Measurements from ENCODE around the gene DSG2.

The DSG2 gene

DNA sequence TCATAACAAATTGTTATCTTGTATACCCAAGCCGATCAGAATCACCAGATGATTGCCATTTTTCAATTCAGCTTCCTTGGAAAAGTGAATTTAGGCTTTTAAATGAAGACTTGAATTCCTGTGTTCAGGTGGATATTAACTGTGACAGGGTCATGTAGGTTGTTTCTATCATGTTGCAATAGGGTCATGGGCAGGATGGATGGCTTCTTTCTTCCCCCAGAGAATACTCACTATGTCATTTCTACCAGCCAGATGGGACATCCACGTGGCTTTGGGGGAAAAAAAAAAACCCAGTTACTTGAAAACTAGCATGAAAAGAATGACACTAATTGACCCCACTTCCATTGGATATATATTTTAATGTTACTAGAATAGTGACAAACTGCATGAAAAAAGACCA lies 14.6 kb upstream of the DSG2 start:
- TF ChIP-seq, protein P1, sequence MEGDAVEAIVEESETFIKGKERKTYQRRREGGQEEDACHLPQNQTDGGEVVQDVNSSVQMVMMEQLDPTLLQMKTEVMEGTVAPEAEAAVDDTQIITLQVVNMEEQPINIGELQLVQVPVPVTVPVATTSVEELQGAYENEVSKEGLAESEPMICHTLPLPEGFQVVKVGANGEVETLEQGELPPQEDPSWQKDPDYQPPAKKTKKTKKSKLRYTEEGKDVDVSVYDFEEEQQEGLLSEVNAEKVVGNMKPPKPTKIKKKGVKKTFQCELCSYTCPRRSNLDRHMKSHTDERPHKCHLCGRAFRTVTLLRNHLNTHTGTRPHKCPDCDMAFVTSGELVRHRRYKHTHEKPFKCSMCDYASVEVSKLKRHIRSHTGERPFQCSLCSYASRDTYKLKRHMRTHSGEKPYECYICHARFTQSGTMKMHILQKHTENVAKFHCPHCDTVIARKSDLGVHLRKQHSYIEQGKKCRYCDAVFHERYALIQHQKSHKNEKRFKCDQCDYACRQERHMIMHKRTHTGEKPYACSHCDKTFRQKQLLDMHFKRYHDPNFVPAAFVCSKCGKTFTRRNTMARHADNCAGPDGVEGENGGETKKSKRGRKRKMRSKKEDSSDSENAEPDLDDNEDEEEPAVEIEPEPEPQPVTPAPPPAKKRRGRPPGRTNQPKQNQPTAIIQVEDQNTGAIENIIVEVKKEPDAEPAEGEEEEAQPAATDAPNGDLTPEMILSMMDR (IDR thresholded peaks at IDR 0.05; ENCODE audit: low read depth, low read length): no peak
- no peak overlapping the region for H3K4me3 ChIP-seq (ENCODE audit: low read depth, low read length)

DNA sequence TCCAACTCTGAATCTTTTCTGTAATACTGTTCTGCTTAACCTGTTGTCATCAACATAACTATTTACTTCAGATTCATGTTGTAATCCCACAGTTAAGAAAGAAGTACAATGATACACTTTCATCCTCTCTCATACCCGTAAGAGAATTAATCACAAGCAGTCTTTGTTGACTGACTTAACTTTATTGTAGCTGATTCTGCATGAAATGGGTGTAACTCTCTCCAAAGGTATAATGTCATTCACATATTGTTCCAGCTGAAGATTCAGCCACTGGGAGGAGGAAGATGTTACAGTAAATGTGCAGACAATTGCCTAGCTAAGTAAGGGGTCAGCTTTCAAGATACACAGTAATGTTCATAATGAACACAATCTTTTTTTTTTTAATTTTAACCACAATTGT lies 13.5 kb upstream of the DSG2 start:
- TF ChIP-seq, protein P1 (IDR thresholded peaks at IDR 0.05; ENCODE audit: low read depth, low read length): no peak
- no peak overlapping the region for H3K4me3 ChIP-seq (ENCODE audit: low read depth, low read length)

DNA sequence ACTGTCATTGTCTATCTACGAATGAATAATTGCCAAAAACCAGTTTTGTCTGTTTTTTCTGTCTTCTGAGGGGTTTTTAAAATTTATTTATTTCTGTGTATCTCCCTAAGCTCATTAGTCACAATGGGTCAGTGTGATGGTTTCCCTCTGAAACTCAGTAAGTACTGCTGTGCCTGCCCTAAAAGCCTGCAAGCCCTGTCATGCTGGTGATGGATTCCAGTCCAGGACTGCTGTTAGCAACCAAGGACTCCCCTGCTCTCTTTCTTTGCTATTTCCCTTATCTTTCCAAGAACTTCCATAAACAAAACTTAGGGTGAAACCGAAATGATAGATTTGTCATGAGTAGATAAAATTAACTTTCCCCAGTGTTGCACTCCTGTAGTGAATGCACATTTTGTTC lies 11.8 kb upstream of the DSG2 start:
- TF ChIP-seq, protein P1 (IDR thresholded peaks at IDR 0.05; ENCODE audit: low read depth, low read length): no peak

DNA sequence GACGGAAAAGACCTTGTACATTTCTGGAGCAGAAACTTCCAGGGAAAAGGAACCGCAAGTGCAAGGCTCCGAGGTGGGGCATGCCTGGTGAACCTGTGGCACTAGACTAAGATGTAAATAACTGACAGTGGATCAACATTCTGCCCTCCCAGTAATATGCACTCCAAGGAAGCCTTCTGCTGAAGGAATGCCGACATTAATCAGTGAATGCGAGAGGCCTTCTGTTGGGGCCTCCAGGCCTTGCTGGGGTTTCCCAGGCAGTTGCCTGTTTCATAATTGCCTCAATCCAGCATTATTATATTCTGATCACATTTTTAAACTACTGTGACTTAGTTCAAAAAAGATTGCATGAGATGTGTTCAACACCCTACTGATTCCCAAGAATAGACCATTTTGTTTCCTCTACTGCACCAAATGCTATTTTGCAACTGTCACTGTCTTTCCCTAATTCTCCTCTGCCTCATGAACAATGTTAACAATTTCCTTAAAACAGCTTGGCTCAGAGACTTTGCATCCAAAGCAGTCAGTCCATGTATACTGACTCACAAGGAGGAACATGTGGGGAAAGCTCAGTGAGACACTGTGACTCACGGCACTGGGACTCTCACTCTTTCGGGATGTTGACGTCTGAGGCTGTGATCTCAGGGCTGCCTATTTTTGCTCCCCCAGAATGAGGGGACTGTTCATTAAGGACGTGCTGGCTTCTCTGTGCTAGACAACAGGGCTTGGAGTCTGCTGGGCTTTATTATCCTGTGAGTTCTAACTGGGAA lies 10.5 kb upstream of the DSG2 start:
- H3K4me3 ChIP-seq (ENCODE audit: low read depth, low read length): no peak overlapping the region
- TF ChIP-seq, protein P1 (IDR thresholded peaks at IDR 0.05; ENCODE audit: low read depth, low read length): no peak

More for the DNA sequence above, 11.8 kb upstream of the DSG2 start:
- H3K4me3 ChIP-seq (ENCODE audit: low read depth, low read length): no peak overlapping the region

DNA sequence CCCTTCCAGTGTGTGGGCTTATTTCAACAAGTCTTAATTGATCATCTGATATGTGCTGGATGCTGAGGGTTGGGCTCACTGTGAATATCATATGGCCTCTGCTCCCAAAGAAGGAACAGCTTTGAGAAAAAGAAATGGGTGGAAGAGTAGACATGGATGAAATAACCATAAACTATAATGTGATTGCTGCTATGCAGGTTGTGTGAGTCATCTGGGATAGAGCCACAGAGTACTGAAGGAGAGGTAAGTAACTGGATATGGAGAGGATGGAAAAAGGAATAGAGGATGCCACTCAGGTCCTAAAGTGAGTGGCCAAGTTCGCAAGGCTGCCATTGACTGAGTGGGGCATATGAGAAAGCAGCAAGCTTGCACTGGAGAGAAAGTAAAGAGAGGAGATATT lies 8.7 kb upstream of the DSG2 start:
- TF ChIP-seq, protein P1 (IDR thresholded peaks at IDR 0.05; ENCODE audit: low read depth, low read length): no peak
- H3K4me3 ChIP-seq (ENCODE audit: low read depth, low read length): no peak overlapping the region

DNA sequence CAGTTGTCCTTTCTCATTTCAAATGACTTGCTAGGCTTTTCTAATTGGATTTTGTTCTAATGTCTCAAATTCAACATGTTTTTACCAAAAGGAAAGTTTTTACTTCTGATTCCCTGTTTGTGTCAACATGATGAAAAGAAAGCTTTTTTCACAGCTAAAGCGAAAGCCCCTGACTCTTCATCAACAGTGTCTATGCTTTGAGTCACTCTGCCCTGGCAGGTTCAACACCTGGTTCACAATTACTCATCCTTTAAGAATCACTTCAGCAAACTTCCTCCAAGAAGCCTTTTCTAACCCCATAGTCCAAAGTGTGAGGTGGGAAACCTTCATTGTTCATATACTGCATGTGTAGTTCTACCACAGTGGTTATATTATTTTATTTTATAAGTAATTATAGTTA lies 7.6 kb upstream of the DSG2 start:
- no peak overlapping the region for H3K4me3 ChIP-seq (ENCODE audit: low read depth, low read length)

DNA sequence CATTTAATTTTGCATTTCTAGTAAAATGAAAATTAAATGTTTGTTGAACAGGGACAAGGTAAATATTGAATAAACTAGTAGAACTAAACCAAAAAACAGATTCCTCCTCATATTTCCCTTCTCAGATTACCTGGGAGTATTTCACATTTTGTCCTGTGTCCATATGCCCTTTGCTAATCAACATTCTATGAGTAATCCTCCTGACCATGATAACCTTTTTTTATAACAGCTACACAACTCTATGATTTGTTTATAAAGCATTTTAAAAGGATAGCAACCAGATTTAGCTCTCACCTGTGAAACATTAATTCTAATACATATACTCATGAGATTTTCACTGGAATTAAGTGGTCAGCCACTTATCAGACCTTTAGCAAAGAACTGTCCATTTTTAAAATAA lies 7.1 kb upstream of the DSG2 start:
- TF ChIP-seq, protein P1 (IDR thresholded peaks at IDR 0.05; ENCODE audit: low read depth, low read length): no peak
- no peak overlapping the region for H3K4me3 ChIP-seq (ENCODE audit: low read depth, low read length)

More for the DNA sequence above, 7.6 kb upstream of the DSG2 start:
- TF ChIP-seq, protein P1 (IDR thresholded peaks at IDR 0.05; ENCODE audit: low read depth, low read length): no peak

Measured in WI38 (cell line).